BJ (cell line): ENCODE data around the gene AGL. TPM values are rescaled to one million over a fixed set of nuclear protein-coding genes. Genes with fewer than 3 reads are reported as not detected.

Experiments
- CTCF ChIA-PET: fragments of 350-600 bp; formaldehyde crosslinking; extraction: SDS; loops from one replicate; lab custom pipeline; 2021; ENCODE audit warnings: antibody characterized with exemption, inconsistent platforms; lab: Yijun Ruan, JAX
- POLR2A ChIA-PET: fragments of 300-600 bp; sonication (Branson Sonifier 250); formaldehyde crosslinking; extraction: SDS; loops from one replicate; lab custom pipeline; 2021; ENCODE audit warnings: antibody characterized with exemption; lab: Charles Lee
- DNase-seq: peaks from one replicate; pipeline ENCODE4 v3.0.0-alpha.2; 2011; ENCODE audit warnings: low read depth
- H3K27me3 ChIP-seq: 2 replicates; pipeline ENCODE4 v1.6.0; 2011; ENCODE audit warnings: low read length; ENCODE audit not compliant: control insufficient read depth, insufficient read depth
- H3K36me3 ChIP-seq: 2 replicates; pipeline ENCODE4 v1.5.1; 2011; ENCODE audit warnings: low read length; ENCODE audit not compliant: control insufficient read depth, insufficient read depth
- H3K4me3 ChIP-seq: 2 replicates; pipeline ENCODE4 v1.5.1; 2011; ENCODE audit warnings: low read depth, mild to moderate bottlenecking, control low read depth, low read length
- polyA minus RNA-seq: library from RNA; depleted of rRNA, polyadenylated mRNA; stranded (reverse); fragments of >200 nt; gene quantifications from 2 replicates; pipeline ENCODE4 v1.2.3, GENCODE V29; 2011; rRNA and poly(A)+ RNA removed
- polyA plus RNA-seq: library from polyadenylated mRNA; depleted of rRNA; stranded (reverse); fragments of >200 nt; gene quantifications from 2 replicates; pipeline ENCODE4 v1.2.3, GENCODE V29; 2011; rRNA removed
- TF ChIP-seq, protein P1 (sequence below): IDR thresholded peaks from 2 replicates; pipeline ENCODE4 v1.5.1; 2011; ENCODE audit warnings: low read depth, mild to moderate bottlenecking, control low read depth, inconsistent platforms, low read length, moderate library complexity; ENCODE audit not compliant: insufficient read depth

Gene AGL
- polyA plus RNA-seq = 1.6 and 4.0 TPM in 2 replicates
- 4.0 and 5.6 TPM in 2 replicates for polyA minus RNA-seq

- POLR2A ChIA-PET = no interaction called here
Observed at GRCh38 chr1:99849744-99850458, at the start of gene AGL. Gene AGL, plus strand, starts transcription at chr1:99850361. Its CDS starts 682 bp downstream, at chr1:99851043.

DNA sequence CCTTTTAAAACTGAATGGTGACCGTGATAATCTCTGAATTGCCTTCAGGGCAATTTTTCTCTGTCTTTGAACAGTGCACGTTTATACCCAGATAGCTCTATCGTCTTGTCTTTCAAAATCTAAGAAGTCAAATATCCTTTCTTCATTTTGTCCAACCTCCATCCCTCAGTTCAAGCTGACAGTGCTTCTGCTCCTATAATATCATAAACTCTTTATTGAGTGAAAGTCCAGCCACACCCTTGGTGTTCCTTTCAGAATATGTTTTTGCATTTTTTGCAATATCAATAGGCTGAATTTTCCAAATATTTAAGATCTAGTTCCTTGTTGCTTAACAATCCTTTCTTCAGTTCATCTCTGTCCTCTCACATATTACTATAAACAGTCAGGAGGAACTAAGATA lies 48.6 kb upstream of the AGL start:
- POLR2A ChIA-PET = no interaction called here
- CTCF ChIA-PET = interaction anchor here (1.0 to 1.1 kb wide), 2 partner anchors 9 to 662 kb away, joined by 3 read pairs; no protein-coding TSS in a partner anchor
- TF ChIP-seq, protein P1, sequence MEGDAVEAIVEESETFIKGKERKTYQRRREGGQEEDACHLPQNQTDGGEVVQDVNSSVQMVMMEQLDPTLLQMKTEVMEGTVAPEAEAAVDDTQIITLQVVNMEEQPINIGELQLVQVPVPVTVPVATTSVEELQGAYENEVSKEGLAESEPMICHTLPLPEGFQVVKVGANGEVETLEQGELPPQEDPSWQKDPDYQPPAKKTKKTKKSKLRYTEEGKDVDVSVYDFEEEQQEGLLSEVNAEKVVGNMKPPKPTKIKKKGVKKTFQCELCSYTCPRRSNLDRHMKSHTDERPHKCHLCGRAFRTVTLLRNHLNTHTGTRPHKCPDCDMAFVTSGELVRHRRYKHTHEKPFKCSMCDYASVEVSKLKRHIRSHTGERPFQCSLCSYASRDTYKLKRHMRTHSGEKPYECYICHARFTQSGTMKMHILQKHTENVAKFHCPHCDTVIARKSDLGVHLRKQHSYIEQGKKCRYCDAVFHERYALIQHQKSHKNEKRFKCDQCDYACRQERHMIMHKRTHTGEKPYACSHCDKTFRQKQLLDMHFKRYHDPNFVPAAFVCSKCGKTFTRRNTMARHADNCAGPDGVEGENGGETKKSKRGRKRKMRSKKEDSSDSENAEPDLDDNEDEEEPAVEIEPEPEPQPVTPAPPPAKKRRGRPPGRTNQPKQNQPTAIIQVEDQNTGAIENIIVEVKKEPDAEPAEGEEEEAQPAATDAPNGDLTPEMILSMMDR = no peak
- Histone ChIP-seq H3K4me3 (no peak overlapping the region), H3K27me3 (peaks cover 7% of the 10 kb centered on the region), H3K36me3 (no peaks in the 10 kb centered on the region)
- no peak for DNase-seq

More at GRCh38 chr1:99849744-99850458, at the start of gene AGL:
- CTCF ChIA-PET = interaction anchor here (1.5 kb wide), 1 partner anchor 12 kb away, joined by 4 read pairs; no protein-coding TSS in a partner anchor
- H3K27me3 ChIP-seq = no peaks in the 10 kb centered on the region; the same call in 1 of the 2 replicates
- no peaks in the 10 kb centered on the region for H3K36me3 ChIP-seq
- TF ChIP-seq, protein P1 = no peak
- H3K4me3 ChIP-seq = peak within 1 kb of the TSS; percentile 97
- no peak for DNase-seq

GRCh38 chr1:99806882-99807281 lies 43.3 kb upstream of the AGL start:
- no peak for DNase-seq
- CTCF ChIA-PET = interaction anchor here (1.0 to 2.1 kb wide), 6 partner anchors 649 to 1061 kb away, joined by 3 to 9 read pairs (median 5); no protein-coding TSS in a partner anchor
- TF ChIP-seq, protein P1 = no peak
- Histone ChIP-seq H3K4me3 (no peak overlapping the region), H3K27me3 (peaks cover 4% of the 10 kb centered on the region), H3K36me3 (no peaks in the 10 kb centered on the region)
- POLR2A ChIA-PET = no interaction called here

- ChIA-PET POLR2A (no interaction called here), CTCF (interaction anchor here (0.6 to 2.1 kb wide), 7 partner anchors 120 to 1060 kb away, joined by 3 to 19 read pairs (median 6); no protein-coding TSS in a partner anchor)
- Histone ChIP-seq H3K27me3 (peaks cover 4% of the 10 kb centered on the region), H3K4me3 (0 out of 2 replicates have a peak overlapping the region, but pooled peaks have one; percentile 19), H3K36me3 (no peaks in the 10 kb centered on the region)
- DNase-seq = peak; percentile 75
- TF ChIP-seq, protein P1 = peak; percentile 43
Observed at GRCh38 chr1:99808391-99809115, 41.6 kb upstream of the AGL start.

DNA sequence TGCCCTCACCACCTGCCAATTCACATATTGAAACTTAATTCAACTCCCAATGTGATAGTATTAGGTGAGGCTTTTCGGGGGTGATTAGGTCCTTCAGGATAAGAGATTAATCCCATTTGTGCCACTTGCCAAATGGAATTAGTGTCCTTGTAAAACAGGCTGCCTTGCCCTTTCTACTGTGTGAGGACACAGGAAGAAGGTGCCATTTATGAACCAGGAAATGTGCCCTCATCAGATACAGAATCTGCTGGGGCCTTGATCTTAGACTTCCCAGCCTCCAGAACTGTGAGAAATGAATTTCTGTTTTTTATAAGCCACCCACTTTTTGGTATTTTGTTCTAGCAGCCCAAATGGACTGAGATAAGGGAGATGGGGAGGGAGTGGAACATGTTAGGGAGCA lies 39.1 kb upstream of the AGL start:
- Histone ChIP-seq H3K36me3 (no peaks in the 10 kb centered on the region), H3K4me3 (no peak overlapping the region), H3K27me3 (no peaks in the 10 kb centered on the region)
- TF ChIP-seq, protein P1 = no peak
- CTCF ChIA-PET = interaction anchor here (1.3 kb wide), 1 partner anchor 649 kb away, joined by 4 read pairs; no protein-coding TSS in a partner anchor
- POLR2A ChIA-PET = no interaction called here
- no peak for DNase-seq
